HEK293T (cell line): ENCODE results near the gene SURF4.

Experiments used
- CTCF ChIA-PET: fragments of 350-600 bp; formaldehyde crosslinking; extraction: SDS; loops from one replicate; lab custom pipeline; 2021; ENCODE audit warnings: antibody characterized with exemption, inconsistent platforms; lab: Yijun Ruan, JAX
- POLR2A ChIA-PET: fragments of 350-600 bp; formaldehyde crosslinking; extraction: SDS; loops from one replicate; lab custom pipeline; 2020; ENCODE audit warnings: antibody characterized with exemption, inconsistent platforms; lab: Yijun Ruan, JAX
- DNase-seq: peaks from one replicate; pipeline ENCODE4 v3.0.0; 2012; ENCODE audit warnings: mixed read lengths; ENCODE audit errors: extremely low spot score
- ARNT ChIP-seq: fragments of 450-650 bp; IDR thresholded peaks from 2 replicates; pipeline ENCODE4 v1.6.1; 2017; ENCODE audit warnings: mild to moderate bottlenecking
- BHLHE40 ChIP-seq: fragments of 450-650 bp; IDR thresholded peaks from 2 replicates; pipeline ENCODE4 v1.6.1; 2016; ENCODE audit warnings: mild to moderate bottlenecking, moderate library complexity, borderline replicate concordance
- ELF4 ChIP-seq: fragments of 450-650 bp; IDR thresholded peaks from 2 replicates; pipeline ENCODE4 v1.6.1; 2017; ENCODE audit warnings: antibody characterized with exemption
- FOXK2 ChIP-seq: fragments of 450-650 bp; IDR thresholded peaks from 2 replicates; pipeline ENCODE4 v1.6.1; 2016; ENCODE audit warnings: mild to moderate bottlenecking
- FOXM1 ChIP-seq: fragments of 450-650 bp; IDR thresholded peaks from 2 replicates; pipeline ENCODE4 v1.6.1; 2017; ENCODE audit warnings: mild to moderate bottlenecking, borderline replicate concordance
- HDGF ChIP-seq: fragments of 450-650 bp; IDR thresholded peaks from 2 replicates; pipeline ENCODE4 v1.6.1; 2017; ENCODE audit warnings: antibody characterized with exemption, borderline replicate concordance
- L3MBTL2 ChIP-seq: fragments of 450-650 bp; conservative IDR thresholded peaks from 2 replicates; pipeline ENCODE4 v1.6.1; 2016; ENCODE audit warnings: mild to moderate bottlenecking
- LEF1 ChIP-seq: fragments of 450-650 bp; IDR thresholded peaks from 2 replicates; pipeline ENCODE4 v1.6.1; 2017; ENCODE audit warnings: mild to moderate bottlenecking, borderline replicate concordance
- NFRKB ChIP-seq: fragments of 450-650 bp; IDR thresholded peaks from 2 replicates; pipeline ENCODE4 v1.6.1; 2016; ENCODE audit warnings: mild to moderate bottlenecking, moderate library complexity
- PKNOX1 ChIP-seq: fragments of 450-650 bp; IDR thresholded peaks from 2 replicates; pipeline ENCODE4 v1.6.1; 2016
- SP1 ChIP-seq: fragments of 450-650 bp; IDR thresholded peaks from 2 replicates; pipeline ENCODE4 v1.6.1; 2017
- SUZ12 ChIP-seq: fragments of 450-650 bp; IDR thresholded peaks from 2 replicates; pipeline ENCODE4 v1.6.1; 2016; ENCODE audit warnings: mild to moderate bottlenecking
- TARDBP ChIP-seq: fragments of 450-650 bp; IDR thresholded peaks from 2 replicates; pipeline ENCODE4 v1.6.1; 2016
- ZNF384 ChIP-seq: fragments of 450-650 bp; IDR thresholded peaks from 2 replicates; pipeline ENCODE4 v1.6.1; 2016

Gene SURF4

DNA sequence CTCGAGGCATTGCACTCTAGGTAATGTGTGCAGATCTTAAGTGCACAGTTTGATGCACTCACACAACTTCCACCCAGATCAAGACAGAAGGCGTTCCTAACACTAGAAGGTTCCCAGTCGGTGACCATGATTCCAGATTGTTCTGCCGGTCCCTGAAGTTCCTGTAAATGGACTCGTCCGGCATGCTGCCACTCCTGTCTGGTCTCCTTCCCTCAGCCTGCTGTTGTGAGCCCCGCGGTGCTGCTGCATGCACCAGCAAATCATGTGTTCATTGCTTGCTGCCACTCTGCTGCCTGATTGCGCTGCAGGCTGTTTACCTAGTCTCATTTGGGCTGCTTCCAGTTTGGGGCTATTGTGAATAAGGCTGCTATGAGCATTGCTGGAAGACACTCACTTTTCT, 11.8 kb upstream of the SURF4 start:
- no peak for DNase-seq
- ChIA-PET POLR2A (interaction anchor here (1.2 kb wide), 1 partner anchor 40 kb away, joined by 3 read pairs; the partner anchor contains the start of genes MED22 and RPL7A), CTCF (no interaction called here)
- TF ChIP-seq BHLHE40 (no peak), LEF1 (no peak), ELF4 (no peak), FOXM1 (no peak), PKNOX1 (no peak)

GRCh38 chr9:133386338-133386737, 10.5 kb upstream of the SURF4 start:
- no peak for DNase-seq
- CTCF ChIA-PET, result interaction anchor here (0.6 kb wide), 1 partner anchor 170 kb away, joined by 4 read pairs; no protein-coding TSS in a partner anchor
- no peak for TF ChIP-seq HDGF
- no peak for TF ChIP-seq PKNOX1
- TF ChIP-seq ARNT, result no peak
- TF ChIP-seq ELF4, result no peak
- no peak for TF ChIP-seq TARDBP
- TF ChIP-seq ZNF384, result no peak
- no peak for TF ChIP-seq SP1
- TF ChIP-seq L3MBTL2, result no peak
- no peak for TF ChIP-seq SUZ12
- POLR2A ChIA-PET, result interaction anchor here (0.9 to 2.0 kb wide), 3 partner anchors 11 to 39 kb away, joined by 3 to 5 read pairs (median 3); partner anchors contain the start of genes MED22, RPL7A and SURF1

- no peak for DNase-seq
- ChIA-PET CTCF (no interaction called here), POLR2A (interaction anchor here (2.0 kb wide), 1 partner anchor 10 kb away, joined by 5 read pairs; no protein-coding TSS in a partner anchor)
- TF ChIP-seq TARDBP (no peak), ZNF384 (no peak)
Observed at GRCh38 chr9:133385452-133385851, 9.6 kb upstream of the SURF4 start.

- CTCF ChIA-PET, result interaction anchor here (0.9 kb wide), 1 partner anchor 25 kb away, joined by 6 read pairs; no protein-coding TSS in a partner anchor
- DNase-seq, result no peak
- POLR2A ChIA-PET, result interaction anchor here (2.0 kb wide), 1 partner anchor 10 kb away, joined by 5 read pairs; no protein-coding TSS in a partner anchor
- TF ChIP-seq ELF4 (no peak), L3MBTL2 (no peak), NFRKB (no peak), ZNF384 (no peak), BHLHE40 (no peak), SUZ12 (no peak), HDGF (no peak)
Observed at GRCh38 chr9:133384736-133385321, 9.0 kb upstream of the SURF4 start.

- no peak for TF ChIP-seq HDGF
- 0 out of 2 replicates have a peak, but pooled peaks have one; percentile 9 for TF ChIP-seq TARDBP
- no peak for TF ChIP-seq LEF1
- ChIA-PET POLR2A (no interaction called here), CTCF (no interaction called here)
- no peak for DNase-seq
Observed at GRCh38 chr9:133383438-133383837, 7.6 kb upstream of the SURF4 start.

DNA sequence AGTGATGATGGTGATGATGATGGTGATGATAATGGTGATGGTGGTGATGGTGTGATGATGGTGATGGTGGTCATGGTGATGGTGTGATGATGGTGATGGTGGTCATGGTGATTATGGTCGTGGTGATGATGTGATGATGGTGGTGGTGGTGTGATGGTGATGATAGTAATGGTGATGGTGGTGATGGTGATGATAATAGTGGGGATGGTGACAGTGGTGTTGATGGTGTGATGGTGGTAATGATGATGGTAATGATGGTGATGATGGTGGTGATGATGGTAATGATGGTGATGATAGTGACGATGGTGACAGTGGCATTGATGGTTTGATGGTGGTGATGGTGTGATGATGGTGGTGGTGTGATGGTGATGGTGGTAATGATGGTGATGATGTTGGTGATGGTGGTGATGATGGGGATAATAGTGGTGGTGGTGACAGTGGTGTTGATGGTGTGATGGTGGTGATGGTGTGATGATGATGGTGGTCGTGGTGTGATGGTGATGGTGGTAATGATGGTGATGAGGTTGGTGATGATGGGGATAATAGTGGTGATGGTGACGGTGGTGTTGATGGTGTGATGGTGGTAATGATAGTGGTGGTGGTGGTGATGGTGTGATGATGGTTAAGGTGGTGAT, 6.8 kb upstream of the SURF4 start:
- DNase-seq, result no peak
- no peak for TF ChIP-seq TARDBP
- TF ChIP-seq ZNF384, result no peak
- TF ChIP-seq LEF1, result no peak
- ChIA-PET POLR2A (no interaction called here), CTCF (no interaction called here)

DNA sequence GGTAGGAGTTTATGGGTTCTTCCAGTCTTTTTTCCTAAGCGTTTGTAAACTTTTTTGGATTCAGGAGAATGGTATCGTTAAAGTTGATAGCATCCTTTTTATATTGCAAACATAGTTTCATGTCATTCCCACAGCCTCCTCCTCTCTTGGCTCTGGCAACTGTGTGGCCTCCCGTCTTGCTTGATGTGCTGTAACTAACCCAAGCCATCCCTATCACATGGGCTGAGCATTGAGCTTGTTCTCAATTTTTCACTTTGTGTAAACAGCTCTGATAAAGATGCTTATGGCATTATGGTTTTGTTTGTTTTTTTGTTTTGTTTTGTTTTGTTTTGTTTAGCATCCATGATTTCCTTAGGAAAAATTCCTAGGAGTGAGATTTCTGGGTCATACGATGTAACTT, 4.9 kb upstream of the SURF4 start:
- no peak for TF ChIP-seq SUZ12
- no peak for TF ChIP-seq FOXK2
- 0 out of 2 replicates have a peak, but pooled peaks have one; percentile 14 for TF ChIP-seq ZNF384
- POLR2A ChIA-PET, result no interaction called here
- DNase-seq, result no peak
- CTCF ChIA-PET, result no interaction called here
